EH (cell line): ENCODE data around the gene OR52A5.
"Not testable (repeated sequence)": the region's sequence is repeated elsewhere in the genome, so short reads cannot be mapped to it uniquely, and the experiment has no call there.

Source experiments
- DNase-seq: peaks from one replicate; pipeline ENCODE4 v3.0.0-alpha.2; 2015; ENCODE audit warnings: low read depth

OR52A5 gene

GRCh38 chr11:5137996-5138395 is at the start of gene OR52A5:
OR52A5 (minus strand) TSS chr11:5138356; CDS start chr11:5132642, 5,714 bp downstream.
- no peak for DNase-seq

GRCh38 chr11:5178046-5178837 is 40.1 kb upstream of the OR52A5 start:
- DNase-seq = no peak

- DNase-seq = no peak
Observed at GRCh38 chr11:5174934-5175333, 36.8 kb upstream of the OR52A5 start.

DNA sequence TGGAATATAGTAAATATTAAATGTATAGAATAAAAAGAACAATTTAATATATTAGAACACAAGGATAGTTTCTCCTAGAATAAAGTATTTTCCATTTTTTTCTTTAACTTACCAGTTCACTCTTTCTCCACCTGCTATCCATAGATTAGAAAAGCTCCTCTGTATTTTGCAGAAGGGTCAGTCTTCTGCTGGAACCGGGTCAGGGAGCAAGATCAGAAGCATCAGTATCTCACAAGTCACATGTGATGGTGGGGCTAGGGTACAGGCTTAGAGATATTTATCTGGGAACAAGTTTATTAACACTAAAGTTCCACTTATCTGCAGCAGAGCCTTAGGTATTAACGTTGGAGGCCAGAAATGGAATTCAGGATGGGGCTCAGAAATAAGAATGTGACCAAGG is 33.7 kb upstream of the OR52A5 start:
- DNase-seq = no peak

DNA sequence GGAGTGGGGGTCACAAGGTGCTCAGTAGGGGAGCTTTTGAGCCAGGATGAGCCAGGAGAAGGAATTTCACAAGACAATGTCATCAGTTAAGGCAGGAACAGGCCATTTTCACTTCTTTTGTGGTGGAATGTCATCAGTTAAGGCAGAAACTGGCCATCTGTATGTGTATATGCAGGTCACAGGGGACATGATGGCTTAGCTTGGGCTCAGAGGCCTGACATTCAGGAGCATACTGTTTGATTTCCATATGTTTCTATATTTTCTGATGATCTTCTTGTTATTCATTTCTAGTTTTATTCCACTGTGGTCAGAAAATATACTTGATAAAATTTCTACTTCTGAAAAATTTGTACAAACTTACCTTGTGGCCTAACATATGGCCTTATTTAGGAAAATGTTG is 27.7 kb upstream of the OR52A5 start:
- not testable (repeated sequence) for DNase-seq

DNA sequence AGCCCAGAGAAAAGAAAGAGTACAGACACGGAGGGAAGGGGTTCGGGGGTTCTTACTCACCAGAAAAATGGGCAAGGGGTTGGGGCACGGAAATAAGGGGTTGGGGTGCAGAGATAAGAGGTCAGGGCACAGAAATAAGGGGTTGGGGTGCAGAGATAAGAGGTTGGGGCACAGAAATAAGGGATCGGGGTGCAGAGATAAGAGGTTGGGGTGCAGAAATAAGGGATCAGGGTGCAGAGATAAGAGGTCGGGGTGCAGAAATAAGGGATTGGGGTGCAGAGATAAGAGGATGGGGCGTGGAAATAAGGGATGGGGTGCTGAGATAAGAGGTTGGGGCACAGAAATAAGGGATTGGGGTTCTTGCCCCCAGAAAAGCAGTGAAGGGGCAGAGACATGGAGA is 26.7 kb upstream of the OR52A5 start:
- DNase-seq = not testable (repeated sequence)

DNA sequence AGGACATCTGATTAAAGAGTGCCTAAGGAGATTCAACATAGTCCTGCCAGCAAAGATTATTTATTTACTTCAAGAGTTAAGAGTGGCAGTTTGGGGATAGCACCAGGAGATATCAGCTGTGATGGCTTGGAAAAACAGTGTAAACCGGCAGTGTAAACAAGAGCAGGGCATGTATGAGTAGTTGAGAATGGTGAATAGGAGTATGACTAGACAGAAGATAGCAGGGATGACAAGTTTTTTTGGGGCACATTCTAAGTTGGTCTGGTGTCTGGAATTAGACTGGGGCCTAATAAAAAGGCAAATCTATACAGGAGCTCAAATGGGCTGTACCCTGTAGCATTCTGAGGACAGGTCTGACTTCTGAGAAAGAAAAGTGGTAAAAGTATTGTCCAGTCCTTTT is 22.9 kb upstream of the OR52A5 start:
- not testable (repeated sequence) for DNase-seq

DNA sequence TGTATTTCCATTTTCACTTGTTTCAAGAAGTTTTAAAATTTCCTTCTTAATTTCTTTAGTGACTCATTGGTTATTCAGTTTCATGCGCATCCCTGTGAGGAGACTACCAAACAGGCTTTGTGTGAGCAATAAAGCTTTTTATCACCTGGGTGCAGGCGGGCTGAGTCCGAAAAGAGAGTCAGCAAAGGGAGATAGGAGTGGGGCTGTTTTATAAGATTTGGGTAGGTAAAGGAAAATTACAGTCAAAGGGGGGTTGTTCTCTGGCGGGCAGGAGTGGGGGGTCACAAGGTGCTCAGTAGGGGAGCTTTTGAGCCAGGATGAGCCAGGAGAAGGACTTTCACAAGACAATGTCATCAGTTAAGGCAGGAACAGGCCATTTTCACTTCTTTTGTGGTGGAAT is 22.1 kb upstream of the OR52A5 start:
- DNase-seq = not testable (repeated sequence)

GRCh38 chr11:5159806-5160205 is 21.6 kb upstream of the OR52A5 start:
- DNase-seq = no peak

- no peak for DNase-seq
Observed at GRCh38 chr11:5154657-5155056, 16.5 kb upstream of the OR52A5 start, which contains the start of gene OR52A1. OR52A1 (minus strand) TSS chr11:5154757; CDS start chr11:5152369, 2,388 bp downstream.

- DNase-seq = no peak
Observed at GRCh38 chr11:5153574-5154431, 15.6 kb upstream of the OR52A5 start.

GRCh38 chr11:5151713-5152153 is 13.6 kb upstream of the OR52A5 start:
- DNase-seq = no peak

GRCh38 chr11:5144206-5144605 is 6.0 kb upstream of the OR52A5 start:
- not testable (repeated sequence) for DNase-seq

DNA sequence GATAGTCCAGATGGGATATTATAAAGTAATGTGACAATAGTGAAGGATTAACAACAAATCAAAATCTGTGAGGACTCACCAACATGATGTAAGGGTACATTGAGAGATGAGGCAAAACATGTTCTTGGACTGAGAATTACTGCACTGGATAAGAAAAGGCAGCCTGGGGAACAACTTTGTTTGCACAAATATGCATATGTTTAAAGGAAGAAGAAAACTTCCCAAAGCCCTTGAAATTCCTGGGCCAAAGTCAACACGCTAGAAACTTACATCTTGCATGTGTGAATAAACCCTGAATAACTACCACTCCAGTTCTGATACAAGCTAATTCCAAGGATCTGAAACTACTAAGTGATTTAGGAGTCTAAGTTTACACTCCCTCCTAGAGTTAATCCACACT is 1.1 kb downstream of the OR52A5 start:
- DNase-seq = no peak

- no peak for DNase-seq
Observed at GRCh38 chr11:5136261-5136660, 1.9 kb downstream of the OR52A5 start.

- no peak for DNase-seq
Observed at GRCh38 chr11:5131584-5132335, 6.4 kb downstream of the OR52A5 start.

- DNase-seq = peak; percentile 4
Observed at GRCh38 chr11:5129457-5129877, 8.7 kb downstream of the OR52A5 start.

DNA sequence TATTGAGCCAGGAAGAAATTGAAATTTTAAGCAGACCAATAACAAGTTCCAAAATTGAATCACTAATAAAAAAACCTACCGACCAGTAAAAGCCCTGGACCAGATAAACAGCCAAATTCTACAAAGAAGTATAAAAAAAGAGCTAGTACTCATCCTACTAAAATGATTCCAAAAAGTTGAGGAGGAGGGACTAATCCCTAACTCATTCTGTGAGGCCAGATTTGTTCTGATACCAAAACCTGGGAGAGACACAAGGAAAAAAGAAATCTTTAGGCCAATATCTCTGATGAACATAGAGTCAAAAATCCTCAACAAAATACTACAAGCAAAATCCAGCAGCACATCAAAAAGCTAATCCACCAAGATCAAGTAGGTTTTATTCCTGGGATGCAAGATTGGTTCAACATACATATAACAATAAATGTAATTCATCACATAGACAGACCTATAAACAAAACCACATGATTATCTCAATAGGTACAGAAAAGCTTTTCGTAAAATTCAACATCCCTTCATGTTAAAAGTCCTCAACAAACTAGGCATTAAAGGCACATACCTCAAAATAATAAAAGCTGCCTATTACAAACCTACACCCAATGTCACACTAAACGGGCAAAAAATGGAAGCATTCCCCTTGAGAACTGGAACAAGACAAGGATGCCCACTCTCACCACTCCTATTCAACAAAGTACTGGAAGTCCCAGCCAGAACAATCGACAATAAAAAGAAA is 13.1 kb downstream of the OR52A5 start:
- DNase-seq = no peak

DNA sequence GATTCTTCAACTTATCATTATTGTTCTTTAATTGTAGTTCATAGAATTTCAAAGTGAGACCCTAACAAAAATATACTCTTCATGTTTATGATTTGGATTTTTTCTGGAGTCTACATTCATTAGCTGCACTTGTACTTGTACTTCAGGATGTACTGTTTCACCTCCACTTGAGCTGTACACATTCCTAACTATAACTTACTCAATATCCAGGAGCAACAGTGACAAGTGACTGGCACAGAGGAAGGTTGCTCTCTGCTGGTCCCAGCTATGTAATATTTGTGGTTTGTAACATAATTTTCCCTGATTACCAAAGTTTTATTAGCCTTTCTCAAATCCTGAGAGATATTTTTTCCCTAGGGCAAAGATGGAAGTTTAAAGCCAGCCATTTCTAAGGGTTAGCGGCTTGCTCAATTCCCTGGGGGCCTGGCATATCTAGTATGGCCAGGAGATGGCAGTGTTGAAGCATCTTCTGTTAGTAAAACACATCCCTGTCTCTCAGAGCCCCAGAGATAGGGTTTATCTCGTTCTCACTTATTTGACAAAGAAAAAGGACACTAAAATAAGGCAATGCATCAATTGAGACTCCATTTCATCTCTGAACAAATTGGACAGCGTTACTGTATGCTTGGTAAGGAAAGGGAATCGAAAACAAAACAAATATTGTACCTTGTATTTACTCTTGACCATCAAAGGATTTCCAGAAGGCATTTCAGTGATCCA is 14.2 kb downstream of the OR52A5 start:
- peak; percentile 72 for DNase-seq

DNA sequence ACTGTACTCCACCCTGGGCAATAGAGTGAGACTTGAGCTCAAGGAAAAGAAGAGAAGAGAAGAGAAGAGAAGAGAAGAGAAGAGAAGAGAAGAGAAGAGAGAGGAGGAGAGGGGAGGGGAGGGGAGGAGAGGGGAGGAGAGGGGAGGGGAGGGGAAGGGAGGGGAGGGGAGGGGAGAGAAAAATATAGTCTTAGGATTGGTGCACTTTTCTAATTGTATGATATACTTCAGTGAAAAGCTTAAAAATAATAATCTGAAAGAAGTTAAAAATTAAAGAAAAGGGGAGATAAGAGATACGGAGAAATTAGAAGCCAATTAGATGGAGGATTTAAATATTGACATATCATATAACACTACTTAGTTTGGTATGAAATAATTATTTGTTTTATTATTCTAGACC is 19.3 kb downstream of the OR52A5 start:
- no peak for DNase-seq

DNA sequence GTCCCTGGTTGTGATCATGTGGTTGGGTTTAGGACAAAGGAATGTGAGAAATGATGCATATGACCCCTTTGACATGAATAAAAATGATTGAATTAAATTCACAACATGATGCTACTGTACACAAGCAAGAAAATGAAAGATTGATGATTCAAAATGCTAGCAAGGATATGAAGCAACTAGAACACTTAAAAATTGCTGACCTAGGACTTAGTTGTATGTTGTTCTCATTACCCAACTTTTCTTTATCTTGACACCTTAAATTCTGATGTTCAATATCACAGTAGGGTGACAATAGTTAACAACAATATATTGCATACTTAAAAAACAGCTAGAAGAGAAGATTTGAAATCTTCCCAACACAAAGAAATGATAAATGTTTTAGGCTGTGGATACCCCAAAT is 20.6 kb downstream of the OR52A5 start:
- DNase-seq = no peak
